GM19035 (cell line): ENCODE results near the gene EEF2K.

Experiments
- ATAC-seq: cut with Tn5 transposase; IDR thresholded peaks from one replicate; pipeline ENCODE4 v1.9.1; 2021; ENCODE audit not compliant: unreplicated experiment

The EEF2K gene

DNA sequence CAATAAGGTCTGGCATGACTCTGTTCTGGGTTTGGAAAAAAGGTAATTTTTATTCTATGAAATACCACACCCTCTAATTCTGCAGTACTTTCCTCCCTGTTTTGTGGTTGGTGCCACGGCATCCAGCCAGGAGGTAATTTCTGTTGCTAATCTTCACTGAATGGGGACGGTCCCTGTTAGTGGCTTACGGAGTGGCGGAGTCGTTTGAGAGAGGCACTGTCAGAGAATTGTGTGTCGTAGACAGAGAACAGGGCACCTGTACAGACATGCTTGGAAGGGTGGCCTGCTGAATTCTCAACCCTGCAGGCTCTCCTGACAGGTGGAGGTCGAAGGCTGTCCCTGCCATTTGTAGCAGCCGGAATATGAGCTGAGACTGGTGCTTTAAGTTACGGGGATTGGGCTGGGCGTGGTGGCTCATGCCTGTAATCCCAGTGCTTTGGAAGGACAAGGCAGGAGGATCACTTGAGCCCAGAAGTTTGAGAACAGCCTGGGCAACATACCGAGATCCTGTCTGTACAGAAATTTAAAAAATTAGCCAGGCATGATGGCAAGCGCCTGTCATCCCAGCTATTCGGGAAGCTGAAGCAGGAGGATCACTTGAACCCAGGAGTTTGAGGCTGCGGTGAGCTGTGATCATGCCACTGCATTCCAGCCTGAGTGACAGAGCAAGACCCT lies 33.2 kb downstream of the EEF2K start:
- ATAC-seq, result no peak

DNA sequence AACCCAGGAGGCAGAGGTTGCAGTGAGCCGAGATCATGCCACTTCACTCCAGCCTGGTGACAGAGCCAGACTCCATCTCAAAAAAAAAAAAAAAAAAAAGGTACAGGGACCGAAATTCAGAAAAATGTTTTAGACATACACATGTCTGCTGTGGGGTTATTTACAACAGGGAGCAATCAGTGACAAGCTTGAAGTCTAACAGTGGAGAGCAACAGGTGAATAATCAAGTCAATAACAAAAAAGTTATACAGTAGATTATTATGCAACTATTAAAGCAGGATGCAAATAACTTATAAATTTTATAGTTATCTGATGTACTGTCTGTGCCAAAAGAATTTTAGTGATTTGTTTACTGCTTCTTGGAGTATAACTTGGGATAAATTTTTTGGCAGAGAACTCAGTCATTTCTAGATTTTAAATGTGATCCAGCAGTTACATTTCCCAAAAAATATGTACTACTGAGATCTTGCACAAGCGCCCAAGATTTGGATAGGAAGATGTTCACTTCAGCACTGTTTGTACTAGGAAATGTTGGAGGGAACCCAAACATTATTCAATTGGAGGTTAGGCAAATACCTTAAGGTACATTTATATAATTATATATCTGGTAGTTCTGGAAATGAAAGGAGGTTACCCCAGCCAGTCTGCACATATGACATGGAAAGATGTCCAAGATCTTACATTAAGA lies 34.1 kb downstream of the EEF2K start:
- no peak for ATAC-seq

DNA sequence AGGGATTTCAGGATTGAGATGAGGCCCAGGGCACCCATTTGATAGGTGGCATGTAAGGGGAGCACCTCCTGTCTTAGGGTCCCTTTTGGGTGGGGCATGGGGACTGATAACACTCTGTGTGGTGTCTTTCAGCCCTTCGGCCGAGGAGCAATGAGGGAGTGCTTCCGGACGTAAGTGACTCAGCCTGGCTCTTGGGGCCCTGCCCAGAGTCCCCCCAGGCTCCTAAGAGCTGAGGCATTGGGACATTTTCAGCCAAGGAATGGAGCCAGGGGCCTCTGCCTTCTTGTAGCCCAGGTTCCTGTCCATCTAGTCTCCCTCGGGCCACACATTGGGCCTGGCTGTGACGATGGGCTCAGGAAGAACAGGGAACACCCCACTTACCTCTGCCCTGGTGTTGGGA lies 44.4 kb downstream of the EEF2K start:
- ATAC-seq, result no peak

DNA sequence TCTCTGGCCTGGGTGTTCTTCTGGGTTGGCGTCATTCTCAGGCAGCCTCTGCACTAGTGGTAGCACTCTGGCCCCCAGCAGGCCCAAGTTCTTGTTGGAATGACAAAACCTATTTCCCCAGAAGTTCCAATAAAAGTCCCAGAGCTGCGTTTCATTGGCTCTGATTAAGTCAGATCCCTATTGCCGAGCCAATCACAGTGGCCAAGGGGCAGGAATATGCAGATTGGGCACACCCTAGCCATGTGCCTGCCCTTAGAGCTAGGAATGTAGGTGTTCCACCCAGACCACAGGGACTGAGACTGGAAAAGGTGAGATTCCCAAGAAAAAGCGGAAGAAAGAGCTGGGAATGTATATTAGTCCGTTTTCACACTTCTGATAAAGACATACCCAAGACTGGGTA lies 46.2 kb downstream of the EEF2K start:
- ATAC-seq, result no peak

DNA sequence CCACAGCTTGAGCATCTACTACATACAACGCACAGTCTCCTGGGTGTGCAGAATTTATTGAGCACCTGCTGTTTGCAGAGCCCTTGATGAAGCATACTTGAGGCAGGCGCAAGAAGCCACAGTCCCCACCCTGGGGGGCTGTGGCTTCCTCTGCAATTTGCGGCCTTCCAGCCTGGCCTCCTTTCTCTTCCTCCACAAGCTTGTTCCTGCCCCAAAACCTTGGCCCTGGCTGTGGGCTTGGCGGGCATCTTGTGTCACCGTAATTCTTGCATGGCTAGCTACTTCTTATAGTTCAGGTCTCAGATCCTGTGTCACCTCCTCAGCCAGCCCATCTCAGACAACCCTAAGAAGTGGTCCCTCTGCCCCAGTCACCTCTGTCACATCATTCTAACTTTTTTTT lies 47.2 kb downstream of the EEF2K start:
- no peak for ATAC-seq

DNA sequence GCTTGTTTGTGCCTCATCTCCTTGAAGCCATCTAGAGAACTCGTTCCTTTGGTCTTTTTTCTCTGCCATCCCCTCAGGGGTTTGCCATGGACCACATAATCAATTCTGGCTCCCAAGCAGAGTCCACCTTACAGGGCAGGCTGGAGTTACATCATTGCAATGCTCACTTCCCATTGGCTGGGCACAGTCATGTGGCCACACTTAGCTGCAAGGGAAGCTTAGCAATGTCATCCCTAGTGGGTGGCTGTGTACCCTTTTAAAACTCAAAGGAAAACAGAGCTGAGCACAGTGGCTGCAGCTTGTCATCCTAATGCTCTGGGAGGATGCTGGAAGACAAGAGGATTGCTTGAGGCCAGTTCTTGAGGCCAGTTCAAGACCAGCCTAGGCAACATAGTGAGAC lies 49.3 kb downstream of the EEF2K start:
- no peak for ATAC-seq

DNA sequence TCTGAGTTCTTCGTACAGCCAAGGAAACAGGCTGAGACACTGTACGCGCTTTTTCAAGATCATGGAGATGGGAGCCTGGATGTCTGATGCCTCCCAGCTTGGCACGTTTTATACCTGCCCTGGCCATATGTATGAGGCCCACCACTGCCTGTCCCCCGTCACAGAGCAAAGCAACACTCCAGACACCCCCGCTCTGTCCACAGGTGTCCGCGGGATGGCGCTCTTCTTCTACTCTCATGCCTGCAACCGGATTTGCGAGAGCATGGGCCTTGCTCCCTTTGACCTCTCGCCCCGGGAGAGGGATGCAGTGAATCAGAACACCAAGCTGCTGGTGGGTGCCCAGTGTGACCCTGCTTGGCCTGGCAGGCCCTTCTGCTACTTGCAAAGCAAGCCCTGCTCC lies 51.4 kb downstream of the EEF2K start:
- no peak for ATAC-seq

DNA sequence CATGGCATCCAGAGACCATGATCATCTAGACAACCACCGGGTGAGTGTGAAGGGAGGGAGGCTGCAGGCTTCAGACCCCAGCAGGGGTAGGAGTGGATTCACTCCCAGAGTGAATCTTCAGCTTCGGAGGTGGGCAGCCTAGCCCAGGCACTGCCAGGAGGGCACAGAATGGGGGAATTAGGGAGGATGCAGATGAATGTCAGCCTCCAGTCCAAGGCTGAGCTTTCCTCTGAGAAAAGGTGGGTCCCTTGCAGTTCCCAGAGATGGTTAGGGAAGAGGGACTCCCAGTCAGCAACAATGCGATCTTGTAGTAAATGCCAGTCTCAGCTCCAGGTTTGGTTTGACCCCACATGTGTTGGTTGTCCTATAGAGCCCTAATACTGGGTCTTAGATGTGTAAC lies 54.4 kb downstream of the EEF2K start:
- ATAC-seq, result no peak

DNA sequence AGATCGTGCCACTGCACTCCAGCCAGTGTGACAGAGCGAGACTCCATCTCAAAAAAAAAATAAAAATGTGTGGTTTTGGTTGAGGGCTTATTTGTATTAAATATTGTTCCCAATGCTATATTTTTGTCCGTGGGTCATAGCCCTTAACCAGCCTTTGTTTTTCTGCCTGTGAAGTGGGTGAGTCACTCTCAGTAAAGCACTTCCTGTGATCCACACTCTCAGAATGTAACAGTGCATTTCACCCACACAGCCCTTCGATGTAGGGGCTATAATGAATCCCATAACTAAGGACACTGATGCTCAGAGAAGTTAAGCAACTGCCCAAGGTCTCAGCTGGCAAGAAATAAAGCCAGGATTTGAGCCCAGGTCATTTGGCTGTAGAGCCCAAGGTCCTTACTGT lies 56.4 kb downstream of the EEF2K start:
- ATAC-seq, result no peak

DNA sequence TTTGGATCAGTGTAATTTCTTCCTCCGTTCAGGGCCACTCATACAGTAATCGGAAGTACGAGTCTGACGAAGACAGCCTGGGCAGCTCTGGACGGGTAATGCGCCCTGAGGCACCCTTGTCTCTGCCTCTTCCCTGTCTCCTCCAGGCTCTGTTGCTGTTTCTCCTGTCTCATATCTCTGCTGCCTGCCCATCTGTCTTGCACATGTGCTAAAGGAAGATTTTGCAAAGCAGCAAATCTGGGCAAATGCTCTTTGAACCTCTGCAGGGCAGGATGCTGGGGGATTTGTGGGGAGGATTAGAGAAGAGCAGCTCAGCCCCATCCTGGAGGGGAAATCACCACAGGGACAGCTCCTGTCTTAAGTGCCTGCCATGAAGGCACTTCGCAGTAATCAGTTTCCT lies 58.7 kb downstream of the EEF2K start:
- no peak for ATAC-seq

DNA sequence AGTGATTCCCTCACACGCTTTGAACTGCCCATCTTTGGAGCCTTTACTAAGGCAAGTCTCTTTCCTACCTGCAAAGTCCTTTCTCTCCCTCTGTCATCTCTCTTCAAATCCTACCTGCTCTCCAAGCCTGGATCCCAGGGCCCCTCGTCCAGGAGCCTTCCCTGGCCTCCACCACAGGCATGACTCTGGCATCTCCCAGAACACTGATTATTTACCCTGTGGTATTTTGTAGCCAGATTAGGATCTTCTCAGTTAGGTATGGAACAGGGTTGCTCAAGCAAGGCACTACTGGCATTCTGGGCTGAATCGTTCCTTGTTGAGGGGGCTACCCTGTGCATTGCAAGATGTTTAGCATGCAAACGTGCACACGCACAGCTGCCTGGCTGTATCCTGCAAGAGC lies 59.3 kb downstream of the EEF2K start:
- no peak for ATAC-seq

DNA sequence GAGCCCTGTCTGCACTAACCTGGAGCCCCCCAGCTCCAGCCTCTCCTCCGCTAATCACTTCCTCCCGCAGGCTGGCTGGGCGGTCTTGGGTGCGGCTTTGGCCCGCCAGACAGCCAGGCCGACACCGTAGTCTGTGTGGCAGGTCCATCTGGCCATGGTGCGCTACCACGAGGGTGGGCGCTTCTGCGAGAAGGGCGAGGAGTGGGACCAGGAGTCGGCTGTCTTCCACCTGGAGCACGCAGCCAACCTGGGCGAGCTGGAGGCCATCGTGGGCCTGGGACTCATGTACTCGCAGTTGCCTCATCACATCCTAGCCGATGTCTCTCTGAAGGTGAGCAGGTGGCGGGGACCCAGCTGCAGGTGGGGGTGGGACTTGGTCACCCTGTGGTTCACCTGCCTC lies 60.5 kb downstream of the EEF2K start:
- no peak for ATAC-seq

DNA sequence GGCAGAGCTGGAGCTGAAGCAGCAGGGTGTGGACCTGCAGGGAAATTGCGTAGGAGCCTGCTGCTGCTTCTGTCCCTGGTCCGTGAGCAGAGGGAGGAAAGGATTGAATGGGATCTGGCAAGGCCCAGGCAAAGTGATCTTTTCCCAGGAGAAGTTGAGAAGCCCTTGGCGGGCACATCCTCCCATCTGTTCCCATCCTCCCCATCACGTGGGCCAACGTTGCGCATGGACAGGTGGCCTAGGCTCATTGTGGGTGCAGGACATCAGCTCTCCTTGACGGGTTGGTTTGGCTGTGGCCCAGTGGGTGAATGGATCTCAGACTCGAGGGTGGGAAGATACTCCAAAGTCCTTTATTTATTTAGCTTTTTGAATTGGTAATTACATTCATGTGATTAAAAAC lies 61.7 kb downstream of the EEF2K start:
- ATAC-seq, result no peak

DNA sequence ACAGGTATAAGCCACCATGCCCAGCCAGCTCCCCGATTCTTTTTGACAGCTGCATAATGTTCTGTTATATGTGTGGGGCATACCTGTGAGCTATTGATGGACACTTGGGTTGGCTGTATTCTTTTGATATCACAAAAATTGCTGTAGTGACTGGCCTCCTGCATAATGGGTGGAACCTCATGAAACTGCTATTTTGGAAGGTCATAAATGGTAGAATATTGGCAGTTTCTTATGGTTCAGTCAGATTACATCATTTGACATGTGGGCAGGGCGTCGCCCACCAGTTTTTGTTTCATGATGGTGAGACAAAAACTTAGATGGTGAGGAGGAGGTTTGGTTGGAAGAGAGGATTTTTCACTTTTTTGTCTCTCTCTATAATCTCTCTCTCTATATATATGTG lies 64.4 kb downstream of the EEF2K start:
- no peak for ATAC-seq

DNA sequence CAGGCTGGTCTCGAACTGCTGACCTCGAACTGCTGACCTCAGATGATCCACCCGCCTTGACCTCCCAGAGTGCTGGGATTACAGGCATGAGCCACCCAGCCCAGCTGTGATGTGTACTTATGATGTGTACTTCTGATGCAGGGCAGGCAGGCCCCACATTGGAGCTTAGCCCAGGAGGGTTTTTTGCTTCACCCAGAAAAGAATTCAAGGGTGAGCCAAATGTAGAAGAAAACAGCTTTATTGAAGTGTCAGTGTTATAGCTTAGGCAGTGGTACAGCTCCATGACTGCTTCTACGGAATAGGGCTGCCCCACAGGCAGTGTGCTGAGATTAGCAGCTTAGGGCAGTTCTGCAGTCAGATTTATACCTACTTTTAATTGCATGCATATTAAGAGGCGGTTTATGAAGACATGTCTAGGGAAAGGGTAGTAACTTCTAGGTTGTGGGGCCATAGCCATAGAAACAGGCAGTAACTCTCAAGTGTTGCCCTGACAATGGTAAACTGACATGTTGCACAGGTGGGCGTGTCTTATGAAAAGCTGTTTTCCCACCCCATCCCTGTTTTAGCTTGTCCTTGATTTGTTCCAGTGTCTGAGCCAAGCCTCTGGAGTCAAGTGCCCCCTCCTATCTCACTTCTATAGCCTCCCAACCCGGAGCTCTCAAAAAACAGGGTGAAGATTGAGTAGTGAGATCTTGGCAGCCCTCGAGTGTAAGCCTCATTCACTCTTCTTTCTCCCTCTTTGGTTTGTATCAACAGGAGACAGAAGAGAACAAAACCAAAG lies 67.0 kb downstream of the EEF2K start:
- ATAC-seq, result no peak

DNA sequence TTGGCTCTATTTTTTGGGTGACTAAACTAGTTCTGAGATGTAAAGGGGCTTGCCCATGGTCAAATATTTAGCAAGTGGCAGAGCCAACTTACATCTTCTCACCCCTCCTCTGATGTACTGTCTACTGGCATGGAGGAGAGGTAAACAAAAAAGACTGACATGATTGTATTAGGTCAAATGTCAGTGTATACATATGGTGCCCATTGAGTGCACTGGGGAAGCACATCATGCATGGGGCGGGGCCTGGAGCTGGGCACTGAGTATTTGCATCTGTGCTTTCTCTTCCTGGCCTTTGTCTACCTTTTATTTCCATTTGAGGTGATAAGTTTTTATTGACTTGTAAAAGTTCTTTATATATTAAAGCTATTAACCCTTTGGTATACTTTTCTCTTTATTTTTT lies 68.8 kb downstream of the EEF2K start:
- no peak for ATAC-seq

DNA sequence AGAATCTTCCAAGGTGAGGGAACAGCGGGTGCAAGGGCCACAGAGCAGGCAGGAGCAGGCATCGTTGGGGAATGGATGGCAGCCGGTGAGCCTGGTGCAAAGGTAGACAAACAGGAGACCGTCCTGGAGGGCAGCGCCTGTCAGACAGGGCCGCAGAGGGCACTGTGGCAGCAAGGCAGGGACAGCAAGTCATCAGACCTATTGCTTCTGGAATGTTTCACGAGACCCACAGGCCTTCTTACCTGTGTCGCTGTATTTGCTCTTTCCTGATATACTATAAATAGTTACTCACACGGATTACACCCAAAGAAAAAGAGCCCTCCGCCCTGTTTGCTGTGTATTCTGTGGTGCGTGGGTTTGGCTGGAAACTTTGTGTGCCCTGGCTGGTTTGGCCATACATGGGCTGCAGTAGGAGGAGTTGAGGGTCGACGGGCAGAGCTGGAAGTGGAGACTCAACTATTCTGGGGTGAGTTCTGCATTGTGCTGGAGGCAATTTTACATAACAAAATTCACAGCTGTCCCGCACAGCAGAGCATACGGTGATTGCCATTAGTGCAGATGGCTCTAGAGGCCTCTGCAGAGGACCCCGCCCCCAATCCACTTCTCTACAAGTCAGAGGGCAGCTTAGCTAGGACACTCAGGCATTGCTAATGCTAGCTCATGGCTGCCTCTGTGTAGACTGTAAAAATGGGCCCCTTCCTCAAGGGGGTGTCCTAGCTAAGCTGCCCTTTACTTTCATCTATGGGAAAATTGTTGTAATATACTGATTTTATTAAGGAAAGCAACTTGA lies 72.6 kb downstream of the EEF2K start:
- ATAC-seq, result no peak

DNA sequence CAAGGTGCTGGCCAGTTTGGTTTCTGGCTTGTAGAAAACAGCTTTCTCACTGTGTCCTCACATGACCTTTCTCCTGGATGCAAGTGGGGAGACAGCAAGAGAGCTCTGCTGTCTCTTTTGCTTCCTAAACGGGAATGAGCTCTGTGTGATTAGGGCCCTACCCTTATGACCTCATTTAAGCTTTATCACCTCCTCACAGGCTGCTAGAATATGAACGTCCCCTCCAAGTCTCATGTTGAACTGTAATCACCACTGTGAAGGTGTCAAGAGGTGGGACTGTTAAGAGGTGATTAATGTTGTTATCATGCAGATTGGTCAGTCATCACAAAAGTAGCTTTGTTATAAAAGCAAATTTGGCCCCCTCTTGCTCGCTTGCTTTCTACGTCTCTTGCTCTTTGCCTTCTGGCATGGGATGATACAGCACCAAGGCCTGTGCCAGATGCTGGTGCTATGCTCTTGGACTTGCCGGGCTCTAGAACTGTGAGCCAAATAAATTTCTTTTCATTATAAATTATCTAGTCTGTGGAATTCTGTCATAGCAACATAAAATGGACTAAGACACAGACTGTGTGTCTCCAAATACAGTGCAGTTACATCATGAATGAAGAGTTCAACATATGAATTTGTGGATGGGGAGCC lies 76.3 kb downstream of the EEF2K start:
- ATAC-seq, result no peak

DNA sequence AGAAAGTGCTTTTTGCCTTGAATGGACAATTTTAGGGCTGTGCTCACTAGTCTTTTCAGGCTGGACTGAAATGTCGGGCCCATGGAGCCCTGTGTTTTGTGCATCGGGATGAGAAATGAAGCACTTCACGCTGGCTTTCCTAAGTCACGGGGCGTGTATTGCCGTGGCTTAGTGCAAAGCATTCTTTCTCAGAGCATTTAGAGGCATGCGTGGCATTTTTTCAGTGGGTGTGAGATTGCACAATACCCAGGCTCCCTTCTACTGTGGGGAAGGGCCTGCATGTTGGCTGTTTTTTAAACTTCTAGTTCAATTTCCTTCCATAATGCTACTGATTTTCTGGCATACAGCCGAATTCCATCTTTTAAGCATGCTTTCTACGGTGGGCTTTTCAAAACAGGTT lies 78.6 kb downstream of the EEF2K start:
- no peak for ATAC-seq

DNA sequence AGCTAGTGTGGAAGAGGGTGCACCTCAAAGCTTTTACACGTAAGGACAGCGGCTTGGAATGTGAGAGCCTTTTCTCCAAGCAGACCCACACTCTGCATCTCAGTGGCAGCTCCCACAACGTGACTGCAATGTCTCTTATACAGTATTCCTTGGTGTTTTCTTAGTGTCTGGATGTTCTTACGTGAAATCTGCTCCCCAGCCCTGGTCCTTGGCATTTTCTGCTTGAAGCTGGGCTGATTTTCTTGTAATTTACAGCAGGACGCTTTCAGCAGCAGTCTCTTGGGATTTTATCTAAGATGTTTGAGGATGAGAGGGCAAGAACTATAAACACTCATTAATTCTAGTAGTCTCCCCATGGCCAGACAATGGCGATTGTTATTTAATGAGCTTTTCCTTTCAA lies 79.0 kb downstream of the EEF2K start:
- no peak for ATAC-seq

DNA sequence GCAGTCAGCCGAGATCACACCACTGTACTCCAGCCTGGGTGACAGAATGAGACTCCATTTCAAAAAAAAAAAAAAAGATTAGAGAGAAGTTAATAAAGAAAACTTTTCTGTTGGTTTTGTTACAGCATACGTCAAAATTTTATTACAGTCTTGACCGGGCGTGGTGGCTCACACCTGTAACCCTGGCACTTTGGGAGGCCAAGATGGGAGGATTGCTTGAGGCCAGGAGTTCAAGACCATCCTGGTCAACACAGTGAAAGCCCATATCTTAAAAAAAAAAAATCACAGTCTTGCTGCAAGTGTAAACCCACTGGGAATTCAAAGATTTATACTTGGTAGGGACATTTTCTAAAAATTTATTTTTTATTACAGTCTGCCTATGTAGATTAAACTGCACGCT lies 84.9 kb downstream of the EEF2K start:
- no peak for ATAC-seq
